Loucy (cell line): ENCODE data around the gene CLDN16.

ENCODE experiments used
- CTCF ChIP-seq: fragments of 200-600 bp; sonication (generic); conservative IDR thresholded peaks from 2 replicates; pipeline ENCODE4 v1.5.1; 2014; ENCODE audit warnings: mild to moderate bottlenecking, antibody characterized with exemption, low read length
- EZH2phosphoT487 ChIP-seq: fragments of 200-600 bp; IDR thresholded peaks from 2 replicates; pipeline ENCODE4 v1.6.1; 2018; ENCODE audit warnings: antibody characterized with exemption, mild to moderate bottlenecking, moderate library complexity, borderline replicate concordance

GRCh38 chr3:190345878-190346277, 42.1 kb upstream of the CLDN16 start:
- TF ChIP-seq CTCF (no peak), EZH2phosphoT487 (no peak)
